ENCODE results near the gene TRAPPC11. TPM values are rescaled to one million over a fixed set of nuclear protein-coding genes. Genes with fewer than 3 reads are reported as not detected.

TRAPPC11 gene
- total RNA-seq, 1 donor from 2014 or later: 38.6 TPM

DNA sequence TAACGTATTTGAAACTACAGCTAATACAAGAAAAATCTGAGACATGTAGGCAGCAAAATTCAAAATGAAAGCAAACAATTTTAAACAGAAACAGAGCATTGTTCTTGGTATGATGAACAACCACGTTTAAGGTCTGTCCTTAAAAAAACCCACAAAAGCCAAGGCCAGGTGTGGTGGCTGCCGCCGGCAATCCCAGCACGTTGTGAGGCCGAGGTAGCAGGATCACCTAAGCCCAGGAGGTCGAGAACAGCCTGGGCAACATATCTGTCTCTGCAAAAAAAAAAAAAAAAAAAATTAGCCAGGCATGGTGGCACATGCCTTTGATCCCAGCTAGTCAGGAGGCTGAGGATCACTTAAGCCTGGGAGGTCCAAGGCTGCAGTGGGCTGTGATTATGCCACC, 13.8 kb upstream of the TRAPPC11 start:
- TF ChIP-seq, protein P1, sequence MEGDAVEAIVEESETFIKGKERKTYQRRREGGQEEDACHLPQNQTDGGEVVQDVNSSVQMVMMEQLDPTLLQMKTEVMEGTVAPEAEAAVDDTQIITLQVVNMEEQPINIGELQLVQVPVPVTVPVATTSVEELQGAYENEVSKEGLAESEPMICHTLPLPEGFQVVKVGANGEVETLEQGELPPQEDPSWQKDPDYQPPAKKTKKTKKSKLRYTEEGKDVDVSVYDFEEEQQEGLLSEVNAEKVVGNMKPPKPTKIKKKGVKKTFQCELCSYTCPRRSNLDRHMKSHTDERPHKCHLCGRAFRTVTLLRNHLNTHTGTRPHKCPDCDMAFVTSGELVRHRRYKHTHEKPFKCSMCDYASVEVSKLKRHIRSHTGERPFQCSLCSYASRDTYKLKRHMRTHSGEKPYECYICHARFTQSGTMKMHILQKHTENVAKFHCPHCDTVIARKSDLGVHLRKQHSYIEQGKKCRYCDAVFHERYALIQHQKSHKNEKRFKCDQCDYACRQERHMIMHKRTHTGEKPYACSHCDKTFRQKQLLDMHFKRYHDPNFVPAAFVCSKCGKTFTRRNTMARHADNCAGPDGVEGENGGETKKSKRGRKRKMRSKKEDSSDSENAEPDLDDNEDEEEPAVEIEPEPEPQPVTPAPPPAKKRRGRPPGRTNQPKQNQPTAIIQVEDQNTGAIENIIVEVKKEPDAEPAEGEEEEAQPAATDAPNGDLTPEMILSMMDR (IDR thresholded peaks at IDR 0.05): no peak
- no peak overlapping the region for H3K27ac ChIP-seq
- H3K27me3 ChIP-seq (ENCODE audit: low read depth): no peaks in the 10 kb centered on the region
- no peak for ATAC-seq
- no peaks in the 10 kb centered on the region for H3K9me3 ChIP-seq
- H3K4me1 ChIP-seq: no peaks in the 10 kb centered on the region
- intact Hi-C loops (cut with DNase I): no loop called here
- no peak for DNase-seq
- peaks cover 87% of the 10 kb centered on the region for H3K36me3 ChIP-seq
- no peak overlapping the region for H3K4me3 ChIP-seq

DNA sequence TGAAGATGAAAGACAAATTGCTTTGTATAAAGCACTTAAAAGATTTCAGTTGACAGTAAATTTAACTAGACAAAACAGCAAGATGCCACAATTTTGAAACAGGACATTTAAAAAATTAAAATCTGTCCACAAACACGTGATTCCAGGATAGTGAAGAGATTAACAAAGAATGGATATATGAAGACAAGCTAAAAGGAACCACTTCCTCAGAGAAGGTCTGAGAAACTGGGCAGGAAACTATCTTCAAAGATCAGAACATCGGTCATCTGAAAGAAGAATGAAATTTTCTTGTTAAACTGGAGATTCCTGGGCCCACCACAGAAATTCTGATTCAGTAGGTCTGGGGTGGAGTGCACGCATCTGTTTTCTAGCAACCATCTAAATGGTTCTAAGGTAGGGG, 1.5 kb upstream of the TRAPPC11 start:
- no peak for DNase-seq
- H3K4me3 ChIP-seq: peak overlapping the region; percentile 88
- peaks cover 28% of the 10 kb centered on the region for H3K36me3 ChIP-seq
- no peaks in the 10 kb centered on the region for H3K9me3 ChIP-seq
- H3K27ac ChIP-seq: no peak overlapping the region
- H3K27me3 ChIP-seq (ENCODE audit: low read depth): no peaks in the 10 kb centered on the region
- H3K4me1 ChIP-seq: peaks cover 24% of the 10 kb centered on the region
- TF ChIP-seq, protein P1 (IDR thresholded peaks at IDR 0.05): no peak
- intact Hi-C loops (cut with DNase I): no loop called here
- ATAC-seq: no peak

DNA sequence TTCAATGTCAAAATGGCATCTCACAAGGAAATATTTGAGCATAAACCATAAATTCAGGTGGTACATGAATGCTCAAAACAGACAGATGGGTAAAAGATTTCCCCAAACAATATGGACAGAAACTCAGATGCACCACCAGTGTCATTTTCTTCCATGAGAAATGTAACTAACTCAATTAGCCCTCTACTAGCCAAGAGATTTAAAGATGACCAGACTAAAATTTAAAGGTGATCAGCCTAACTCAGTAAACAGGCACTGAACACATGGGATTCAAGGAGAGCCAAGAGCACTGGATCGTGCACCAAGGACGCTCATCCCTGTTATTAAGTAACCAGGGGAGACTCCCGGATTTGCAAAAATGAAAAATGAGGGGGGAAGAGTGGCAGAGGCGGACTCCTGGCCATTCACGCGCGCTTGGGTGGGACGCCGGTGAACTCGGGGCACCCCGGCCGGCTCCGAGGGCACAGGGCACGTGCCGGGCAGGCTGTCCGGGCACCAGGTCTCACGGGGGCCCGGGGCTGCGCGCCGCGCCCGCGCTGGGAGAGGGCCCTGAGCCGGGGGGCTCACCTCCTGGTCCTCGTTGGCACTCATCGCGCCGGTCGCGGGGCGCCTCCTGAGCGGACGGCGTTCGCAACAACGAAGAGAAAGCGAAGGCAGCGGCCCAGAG, 598 bp upstream of the TRAPPC11 start:
- TF ChIP-seq, protein P1 (IDR thresholded peaks at IDR 0.05): no peak
- peak; percentile 50 for DNase-seq
- Histone ChIP-seq H3K36me3 (peaks cover 18% of the 10 kb centered on the region), H3K4me3 (peak overlapping the region; percentile 88), H3K4me1 (peaks cover 24% of the 10 kb centered on the region), H3K27ac (peak overlapping the region; percentile 96), H3K27me3 (ENCODE audit: low read depth) (no peaks in the 10 kb centered on the region), H3K9me3 (no peaks in the 10 kb centered on the region)
- intact Hi-C loops (cut with DNase I): no loop called here
- peak; percentile 68 to 70 for ATAC-seq

DNA sequence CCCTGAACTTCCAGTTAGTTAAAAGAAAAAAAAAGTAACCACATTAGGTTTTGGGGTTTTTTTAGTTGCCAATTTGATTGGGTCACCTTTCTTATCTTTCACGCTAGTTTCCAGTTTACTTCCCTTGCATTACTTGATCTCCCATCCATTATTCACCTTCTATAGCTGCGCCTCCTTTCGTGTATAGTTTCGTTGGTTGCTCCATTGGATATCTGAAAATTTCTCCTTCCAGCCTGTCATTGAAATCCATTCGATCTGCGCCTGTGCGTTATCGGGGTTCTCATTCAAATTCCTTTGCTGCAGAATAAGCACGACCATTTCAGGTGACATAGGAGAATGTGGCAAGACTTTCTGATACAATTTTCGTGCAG, 764 bp downstream of the TRAPPC11 start:
- Histone ChIP-seq H3K4me1 (peaks cover 24% of the 10 kb centered on the region), H3K4me3 (peak overlapping the region; percentile 88), H3K27me3 (ENCODE audit: low read depth) (no peaks in the 10 kb centered on the region), H3K9me3 (no peaks in the 10 kb centered on the region), H3K36me3 (peaks cover 5% of the 10 kb centered on the region), H3K27ac (peak overlapping the region; percentile 96)
- ATAC-seq: no peak
- intact Hi-C loops (cut with DNase I): no loop called here
- TF ChIP-seq, protein P1 (IDR thresholded peaks at IDR 0.05): no peak
- no peak for DNase-seq

DNA sequence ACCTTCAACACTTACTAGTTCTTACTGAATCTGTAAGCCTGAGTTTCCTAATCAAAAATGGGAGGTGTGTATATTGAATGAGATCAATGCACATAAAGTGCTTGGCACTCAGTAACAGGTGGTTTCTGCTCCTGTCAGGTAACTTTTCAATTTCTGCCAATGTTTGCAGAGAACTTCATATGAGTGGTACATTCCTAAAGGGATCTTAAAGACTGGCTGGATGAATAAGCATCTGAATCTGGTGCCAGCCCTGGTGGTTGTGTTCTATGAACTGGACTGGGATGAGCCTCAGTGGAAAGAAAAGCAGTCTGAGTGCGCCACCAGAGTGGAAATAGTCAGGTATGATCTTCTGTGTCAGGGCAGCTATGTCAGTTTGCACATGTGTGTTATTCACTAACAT, 7.0 kb downstream of the TRAPPC11 start:
- peaks cover 6% of the 10 kb centered on the region for H3K4me1 ChIP-seq
- H3K36me3 ChIP-seq: peaks cover 59% of the 10 kb centered on the region
- DNase-seq (no peak), ATAC-seq (peak; percentile 73 to 85)
- intact Hi-C loops (cut with DNase I): no loop called here
- no peaks in the 10 kb centered on the region for H3K27me3 ChIP-seq (ENCODE audit: low read depth)
- no peak overlapping the region for H3K4me3 ChIP-seq
- no peaks in the 10 kb centered on the region for H3K9me3 ChIP-seq
- H3K27ac ChIP-seq: no peak overlapping the region
- TF ChIP-seq, protein P1 (IDR thresholded peaks at IDR 0.05): no peak
